Stimulated activated CD8-positive, alpha-beta memory T cell treated with anti-CD3 and anti-CD28 coated beads, Interleukin-2, amount 100 ng/mL, for 1 hour (primary cell): ENCODE measurements around the gene APOF.
"Not testable (repeated sequence)": the region's sequence is repeated elsewhere in the genome, so short reads cannot be mapped to it uniquely, and the experiment has no call there.

Experiments
- DNase-seq, 2 donors: peaks; one replicate each; pipeline ENCODE4 v3.0.0-alpha.2; 2020; ENCODE audit warnings: low read depth in 2 of 2

Gene APOF

GRCh38 chr12:56373515-56373914, 10.9 kb upstream of the APOF start:
- no peak for DNase-seq

GRCh38 chr12:56366948-56367347, 4.3 kb upstream of the APOF start:
- DNase-seq: no peak

- DNase-seq: no peak
Measured at GRCh38 chr12:56361487-56362129, 1.0 kb downstream of the APOF start.

GRCh38 chr12:56359851-56360767, 2.5 kb downstream of the APOF start, which contains the start of gene STAT2:
STAT2 (minus strand) TSS chr12:56360107; CDS start chr12:56356571, 3,536 bp downstream.
- DNase-seq: peak; percentile 98 to 99

- no peak for DNase-seq
Measured at GRCh38 chr12:56358836-56359532, 3.7 kb downstream of the APOF start.

GRCh38 chr12:56351325-56351724, 11.3 kb downstream of the APOF start:
- DNase-seq: no peak

- DNase-seq: no peak
Measured at GRCh38 chr12:56350662-56351061, 12.0 kb downstream of the APOF start.

GRCh38 chr12:56348776-56349175, 13.9 kb downstream of the APOF start:
- no peak for DNase-seq

- not testable (repeated sequence) for DNase-seq
Measured at GRCh38 chr12:56347255-56347654, 15.4 kb downstream of the APOF start.

GRCh38 chr12:56346675-56347074, 16.0 kb downstream of the APOF start:
- no peak for DNase-seq

- not testable (repeated sequence) for DNase-seq
Measured at GRCh38 chr12:56342290-56342689, 20.4 kb downstream of the APOF start.

- no peak for DNase-seq
Measured at GRCh38 chr12:56341616-56342015, 21.0 kb downstream of the APOF start.

- no peak for DNase-seq
Measured at GRCh38 chr12:56339158-56339422, 23.6 kb downstream of the APOF start.

GRCh38 chr12:56338308-56339157, 24.1 kb downstream of the APOF start, which contains the start of gene IL23A:
IL23A (plus strand) TSS chr12:56338884; CDS start chr12:56339045, 161 bp downstream.
- DNase-seq: peak; percentile 48 to 70

- no peak for DNase-seq
Measured at GRCh38 chr12:56337753-56338251, 24.9 kb downstream of the APOF start.

GRCh38 chr12:56336361-56337167, 26.1 kb downstream of the APOF start:
- no peak for DNase-seq

GRCh38 chr12:56335527-56335926, 27.1 kb downstream of the APOF start:
- DNase-seq: not testable (repeated sequence)

- DNase-seq: no peak
Measured at GRCh38 chr12:56334490-56334793, 28.2 kb downstream of the APOF start.

GRCh38 chr12:56333679-56334489, 28.8 kb downstream of the APOF start, which contains the start of gene PAN2:
PAN2 (minus strand) TSS chr12:56334000; CDS start chr12:56333094, 906 bp downstream.
- peak; percentile 84 to 88 for DNase-seq
